ENCODE results near the gene SLC7A10.
"Not testable (repeated sequence)": the region's sequence is repeated elsewhere in the genome, so short reads cannot be mapped to it uniquely, and the experiment has no call there.

The SLC7A10 gene

DNA sequence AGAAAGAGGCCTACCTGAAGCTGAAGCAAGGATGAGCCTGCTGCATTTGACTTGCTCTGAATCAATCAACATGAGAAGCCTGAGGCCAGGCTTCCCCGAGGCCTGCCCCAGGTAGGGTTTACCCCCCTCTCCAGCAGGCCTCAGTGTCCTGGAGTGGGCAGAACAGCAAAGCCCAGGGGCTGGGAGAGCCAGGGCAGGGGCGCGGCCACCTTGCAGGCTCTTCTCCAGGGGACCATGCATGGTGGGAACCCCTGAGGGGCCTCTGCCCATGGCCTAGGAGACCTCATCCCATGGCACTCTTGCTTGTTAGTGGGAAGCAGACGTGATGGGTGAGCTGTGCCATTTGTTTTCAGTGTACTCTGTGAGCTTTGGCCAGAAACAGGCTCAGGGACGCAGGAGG, 51.5 kb downstream of the SLC7A10 start:
- Histone ChIP-seq H3K4me3 (ENCODE audit: extremely low read depth, insufficient read depth, low read length, poor library complexity, severe bottlenecking) (no peak overlapping the region), H3K27ac (ENCODE audit: low read depth, low read length, severe bottlenecking) (no peak overlapping the region), H3K36me3 (ENCODE audit: control insufficient read depth, insufficient read depth, low read length) (no peaks in the 10 kb centered on the region), H3K4me1 (ENCODE audit: control insufficient read depth, insufficient read depth, low read length, poor library complexity, severe bottlenecking) (peaks cover 7% of the 10 kb centered on the region), H3K9me3 (ENCODE audit: control insufficient read depth, low read length) (no peaks in the 10 kb centered on the region)
- WGBS, 2 experiments (ENCODE audit: insufficient coverage in 2 of 2) = 90 to 100% methylated on average over 3 to 5 of the region's 5 CpGs

- H3K4me1 ChIP-seq (ENCODE audit: control insufficient read depth, insufficient read depth, low read length, poor library complexity, severe bottlenecking) = peaks cover 7% of the 10 kb centered on the region
- H3K27ac ChIP-seq (ENCODE audit: low read depth, low read length, severe bottlenecking) = no peak overlapping the region
- no peak overlapping the region for H3K4me3 ChIP-seq (ENCODE audit: extremely low read depth, insufficient read depth, low read length, poor library complexity, severe bottlenecking)
- H3K36me3 ChIP-seq (ENCODE audit: control insufficient read depth, insufficient read depth, low read length) = no peaks in the 10 kb centered on the region
- H3K9me3 ChIP-seq (ENCODE audit: control insufficient read depth, low read length) = no peaks in the 10 kb centered on the region
- WGBS, 2 experiments (ENCODE audit: insufficient coverage in 2 of 2) = 96 to 98% methylated on average over 5 of the region's 6 CpGs
Observed at GRCh38 chr19:33171916-33172359, 53.7 kb downstream of the SLC7A10 start.

DNA sequence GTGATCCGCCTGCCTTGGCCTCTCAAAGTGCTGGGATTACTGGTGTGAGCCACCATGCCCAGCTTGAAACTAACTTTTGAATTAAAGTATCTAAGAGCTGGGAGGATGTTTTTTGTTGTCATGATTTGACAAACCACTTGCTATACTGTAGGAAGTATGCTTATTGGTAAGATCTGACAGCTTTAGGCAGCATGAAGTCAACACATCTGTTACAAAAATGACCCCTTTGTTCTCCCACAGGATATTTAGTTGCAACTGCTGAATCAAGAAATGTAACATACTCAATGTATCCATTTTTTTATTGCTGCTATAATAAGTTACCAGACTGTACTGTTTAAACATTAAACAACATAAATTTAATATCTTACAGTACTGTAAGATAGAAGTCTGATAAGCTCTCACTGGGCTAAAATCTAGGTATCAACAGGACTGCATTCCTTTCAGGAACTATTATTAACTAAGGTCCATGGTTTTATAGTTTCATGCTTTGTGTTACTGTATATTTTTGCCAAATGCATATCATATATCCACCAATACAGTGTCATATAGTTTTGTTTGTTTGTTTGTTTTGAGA, 54.3 kb downstream of the SLC7A10 start:
- no peak overlapping the region for H3K4me3 ChIP-seq (ENCODE audit: extremely low read depth, insufficient read depth, low read length, poor library complexity, severe bottlenecking)
- WGBS, 2 experiments (ENCODE audit: insufficient coverage in 2 of 2) = 83% methylated on average over 1 of the region's 1 CpG; no CpG with 5 or more reads in 1 of the 2 experiments
- H3K27ac ChIP-seq (ENCODE audit: low read depth, low read length, severe bottlenecking) = no peak overlapping the region
- H3K36me3 ChIP-seq (ENCODE audit: control insufficient read depth, insufficient read depth, low read length) = no peaks in the 10 kb centered on the region
- no peaks in the 10 kb centered on the region for H3K9me3 ChIP-seq (ENCODE audit: control insufficient read depth, low read length)
- peaks cover 7% of the 10 kb centered on the region for H3K4me1 ChIP-seq (ENCODE audit: control insufficient read depth, insufficient read depth, low read length, poor library complexity, severe bottlenecking)

- WGBS, 2 experiments (ENCODE audit: insufficient coverage in 2 of 2) = no CpG with 5 or more reads among the region's 1 CpG
- Histone ChIP-seq H3K4me3 (ENCODE audit: extremely low read depth, insufficient read depth, low read length, poor library complexity, severe bottlenecking) (no peak overlapping the region), H3K36me3 (ENCODE audit: control insufficient read depth, insufficient read depth, low read length) (no peaks in the 10 kb centered on the region), H3K9me3 (ENCODE audit: control insufficient read depth, low read length) (no peaks in the 10 kb centered on the region), H3K4me1 (ENCODE audit: control insufficient read depth, insufficient read depth, low read length, poor library complexity, severe bottlenecking) (no peaks in the 10 kb centered on the region), H3K27ac (ENCODE audit: low read depth, low read length, severe bottlenecking) (no peak overlapping the region)
Observed at GRCh38 chr19:33168528-33168927, 57.1 kb downstream of the SLC7A10 start.

DNA sequence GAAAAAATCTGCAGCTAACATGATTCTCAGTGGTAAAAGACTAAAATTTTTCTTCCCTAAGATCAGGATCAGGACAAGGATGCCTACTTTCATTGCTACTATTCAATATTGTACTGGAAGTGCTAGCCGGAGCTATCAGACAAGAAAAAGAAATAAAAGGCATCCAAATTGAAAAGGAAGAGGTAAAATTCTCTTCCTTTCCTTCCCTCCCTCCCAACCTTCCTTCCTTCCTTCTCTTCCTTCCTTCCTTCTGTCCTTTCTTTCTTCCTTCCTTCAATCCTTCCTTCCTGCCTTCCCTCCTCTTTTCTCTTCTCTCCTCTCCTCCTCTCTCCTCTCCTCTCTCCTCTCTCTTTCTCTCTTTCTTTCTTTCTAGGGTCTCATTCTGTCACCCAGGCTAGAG, 58.2 kb downstream of the SLC7A10 start:
- Histone ChIP-seq H3K9me3 (ENCODE audit: control insufficient read depth, low read length) (no peaks in the 10 kb centered on the region), H3K27ac (ENCODE audit: low read depth, low read length, severe bottlenecking) (no peak overlapping the region), H3K36me3 (ENCODE audit: control insufficient read depth, insufficient read depth, low read length) (no peaks in the 10 kb centered on the region), H3K4me1 (ENCODE audit: control insufficient read depth, insufficient read depth, low read length, poor library complexity, severe bottlenecking) (no peaks in the 10 kb centered on the region), H3K4me3 (ENCODE audit: extremely low read depth, insufficient read depth, low read length, poor library complexity, severe bottlenecking) (no peak overlapping the region)
- WGBS, 2 experiments (ENCODE audit: insufficient coverage in 2 of 2) = 89 to 100% methylated on average over 1 of the region's 1 CpG

- H3K9me3 ChIP-seq (ENCODE audit: control insufficient read depth, low read length); H3K4me1 ChIP-seq (ENCODE audit: control insufficient read depth, insufficient read depth, low read length, poor library complexity, severe bottlenecking); H3K27ac ChIP-seq (ENCODE audit: low read depth, low read length, severe bottlenecking); H3K4me3 ChIP-seq (ENCODE audit: extremely low read depth, insufficient read depth, low read length, poor library complexity, severe bottlenecking); H3K36me3 ChIP-seq (ENCODE audit: control insufficient read depth, insufficient read depth, low read length): not testable (repeated sequence)
- 77 to 87% methylated on average over 4 to 5 of the region's 6 CpGs for WGBS, 2 experiments (ENCODE audit: insufficient coverage in 2 of 2)
Observed at GRCh38 chr19:33166037-33166436, 59.6 kb downstream of the SLC7A10 start.

GRCh38 chr19:33163481-33163880, 62.2 kb downstream of the SLC7A10 start:
- WGBS, 2 experiments (ENCODE audit: insufficient coverage in 2 of 2) = 95 to 100% methylated on average over 1 to 2 of the region's 6 CpGs

GRCh38 chr19:33161201-33161600, 64.4 kb downstream of the SLC7A10 start:
- Histone ChIP-seq H3K4me1 (ENCODE audit: control insufficient read depth, insufficient read depth, low read length, poor library complexity, severe bottlenecking) (no peaks in the 10 kb centered on the region), H3K36me3 (ENCODE audit: control insufficient read depth, insufficient read depth, low read length) (no peaks in the 10 kb centered on the region), H3K9me3 (ENCODE audit: control insufficient read depth, low read length) (no peaks in the 10 kb centered on the region), H3K27ac (ENCODE audit: low read depth, low read length, severe bottlenecking) (no peak overlapping the region), H3K4me3 (ENCODE audit: extremely low read depth, insufficient read depth, low read length, poor library complexity, severe bottlenecking) (no peak overlapping the region)
- WGBS, 2 experiments (ENCODE audit: insufficient coverage in 2 of 2) = 85 to 92% methylated on average over 4 of the region's 4 CpGs

More at GRCh38 chr19:33163481-33163880, 62.2 kb downstream of the SLC7A10 start:
- Histone ChIP-seq H3K27ac (ENCODE audit: low read depth, low read length, severe bottlenecking) (no peak overlapping the region), H3K36me3 (ENCODE audit: control insufficient read depth, insufficient read depth, low read length) (no peaks in the 10 kb centered on the region), H3K4me3 (ENCODE audit: extremely low read depth, insufficient read depth, low read length, poor library complexity, severe bottlenecking) (no peak overlapping the region), H3K9me3 (ENCODE audit: control insufficient read depth, low read length) (no peaks in the 10 kb centered on the region), H3K4me1 (ENCODE audit: control insufficient read depth, insufficient read depth, low read length, poor library complexity, severe bottlenecking) (no peaks in the 10 kb centered on the region)

GRCh38 chr19:33159893-33160292, 65.8 kb downstream of the SLC7A10 start:
- Histone ChIP-seq H3K4me1 (ENCODE audit: control insufficient read depth, insufficient read depth, low read length, poor library complexity, severe bottlenecking) (no peaks in the 10 kb centered on the region), H3K4me3 (ENCODE audit: extremely low read depth, insufficient read depth, low read length, poor library complexity, severe bottlenecking) (no peak overlapping the region), H3K27ac (ENCODE audit: low read depth, low read length, severe bottlenecking) (no peak overlapping the region), H3K9me3 (ENCODE audit: control insufficient read depth, low read length) (no peaks in the 10 kb centered on the region), H3K36me3 (ENCODE audit: control insufficient read depth, insufficient read depth, low read length) (no peaks in the 10 kb centered on the region)
- WGBS, 2 experiments (ENCODE audit: insufficient coverage in 2 of 2) = 84 to 87% methylated on average over 6 to 8 of the region's 8 CpGs

GRCh38 chr19:33159149-33159548, 66.5 kb downstream of the SLC7A10 start:
- Histone ChIP-seq H3K9me3 (ENCODE audit: control insufficient read depth, low read length) (no peaks in the 10 kb centered on the region), H3K4me1 (ENCODE audit: control insufficient read depth, insufficient read depth, low read length, poor library complexity, severe bottlenecking) (no peaks in the 10 kb centered on the region), H3K36me3 (ENCODE audit: control insufficient read depth, insufficient read depth, low read length) (no peaks in the 10 kb centered on the region), H3K4me3 (ENCODE audit: extremely low read depth, insufficient read depth, low read length, poor library complexity, severe bottlenecking) (no peak overlapping the region), H3K27ac (ENCODE audit: low read depth, low read length, severe bottlenecking) (no peak overlapping the region)
- no CpG with 5 or more reads among the region's 4 CpGs for WGBS, 2 experiments (ENCODE audit: insufficient coverage in 2 of 2)

All from mesodermal cell (in vitro differentiated cells).